GM12872 (cell line): ENCODE data around the gene INMT.
A peak's percentile ranks its signal among the peaks of the same experiment; 100 is the strongest.

Experiments used
- TF ChIP-seq, protein P1 (sequence below): IDR thresholded peaks from 3 replicates; pipeline ENCODE4 v1.5.1; 2011; ENCODE audit warnings: low read depth, mild to moderate bottlenecking, low read length, moderate library complexity; ENCODE audit not compliant: insufficient read depth

The INMT gene

DNA sequence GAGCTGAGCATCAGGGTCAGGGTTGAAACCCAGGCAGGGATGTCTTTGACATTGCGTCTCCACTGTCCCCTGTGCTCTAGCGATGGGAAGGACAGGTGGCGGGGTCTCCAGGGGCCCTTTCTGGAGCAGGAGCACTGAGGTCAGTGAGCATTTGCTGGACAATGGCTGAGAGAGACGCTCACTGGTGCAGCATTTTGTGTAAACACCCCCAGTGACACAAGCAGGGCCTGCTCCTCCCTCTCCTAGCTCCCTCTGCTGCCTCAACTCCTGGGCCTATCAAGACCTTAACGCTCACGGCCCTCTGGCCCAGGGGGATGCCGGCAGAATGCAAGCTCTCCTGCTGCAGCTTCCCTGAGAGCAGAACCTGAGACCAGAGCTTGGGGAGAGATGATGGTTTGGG, 17.4 kb upstream of the INMT start:
- TF ChIP-seq, protein P1, sequence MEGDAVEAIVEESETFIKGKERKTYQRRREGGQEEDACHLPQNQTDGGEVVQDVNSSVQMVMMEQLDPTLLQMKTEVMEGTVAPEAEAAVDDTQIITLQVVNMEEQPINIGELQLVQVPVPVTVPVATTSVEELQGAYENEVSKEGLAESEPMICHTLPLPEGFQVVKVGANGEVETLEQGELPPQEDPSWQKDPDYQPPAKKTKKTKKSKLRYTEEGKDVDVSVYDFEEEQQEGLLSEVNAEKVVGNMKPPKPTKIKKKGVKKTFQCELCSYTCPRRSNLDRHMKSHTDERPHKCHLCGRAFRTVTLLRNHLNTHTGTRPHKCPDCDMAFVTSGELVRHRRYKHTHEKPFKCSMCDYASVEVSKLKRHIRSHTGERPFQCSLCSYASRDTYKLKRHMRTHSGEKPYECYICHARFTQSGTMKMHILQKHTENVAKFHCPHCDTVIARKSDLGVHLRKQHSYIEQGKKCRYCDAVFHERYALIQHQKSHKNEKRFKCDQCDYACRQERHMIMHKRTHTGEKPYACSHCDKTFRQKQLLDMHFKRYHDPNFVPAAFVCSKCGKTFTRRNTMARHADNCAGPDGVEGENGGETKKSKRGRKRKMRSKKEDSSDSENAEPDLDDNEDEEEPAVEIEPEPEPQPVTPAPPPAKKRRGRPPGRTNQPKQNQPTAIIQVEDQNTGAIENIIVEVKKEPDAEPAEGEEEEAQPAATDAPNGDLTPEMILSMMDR, result no peak

DNA sequence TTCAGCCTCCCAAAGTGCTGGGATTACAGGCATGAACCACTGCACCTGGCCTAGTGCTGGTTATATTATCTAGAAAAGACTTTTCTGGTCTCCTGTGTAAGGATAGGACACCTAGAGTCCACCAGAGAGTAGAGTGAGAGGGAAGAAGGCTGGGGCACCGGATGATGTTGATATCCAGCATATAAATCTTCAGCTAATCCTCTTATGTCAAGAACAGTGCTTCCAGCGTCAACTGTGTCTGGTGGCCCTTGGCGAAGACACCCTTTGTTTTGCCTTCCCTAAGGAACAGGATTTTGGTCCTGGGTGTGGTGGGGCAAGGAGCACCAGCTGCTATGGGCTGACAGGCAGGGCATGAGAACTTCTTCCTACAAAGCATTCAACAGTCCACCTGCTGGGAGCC, 16.3 kb upstream of the INMT start:
- TF ChIP-seq, protein P1, result no peak

- TF ChIP-seq, protein P1, result no peak
These were observed 15.6 kb upstream of the INMT start for GRCh38 chr7:30736291-30736690.

DNA sequence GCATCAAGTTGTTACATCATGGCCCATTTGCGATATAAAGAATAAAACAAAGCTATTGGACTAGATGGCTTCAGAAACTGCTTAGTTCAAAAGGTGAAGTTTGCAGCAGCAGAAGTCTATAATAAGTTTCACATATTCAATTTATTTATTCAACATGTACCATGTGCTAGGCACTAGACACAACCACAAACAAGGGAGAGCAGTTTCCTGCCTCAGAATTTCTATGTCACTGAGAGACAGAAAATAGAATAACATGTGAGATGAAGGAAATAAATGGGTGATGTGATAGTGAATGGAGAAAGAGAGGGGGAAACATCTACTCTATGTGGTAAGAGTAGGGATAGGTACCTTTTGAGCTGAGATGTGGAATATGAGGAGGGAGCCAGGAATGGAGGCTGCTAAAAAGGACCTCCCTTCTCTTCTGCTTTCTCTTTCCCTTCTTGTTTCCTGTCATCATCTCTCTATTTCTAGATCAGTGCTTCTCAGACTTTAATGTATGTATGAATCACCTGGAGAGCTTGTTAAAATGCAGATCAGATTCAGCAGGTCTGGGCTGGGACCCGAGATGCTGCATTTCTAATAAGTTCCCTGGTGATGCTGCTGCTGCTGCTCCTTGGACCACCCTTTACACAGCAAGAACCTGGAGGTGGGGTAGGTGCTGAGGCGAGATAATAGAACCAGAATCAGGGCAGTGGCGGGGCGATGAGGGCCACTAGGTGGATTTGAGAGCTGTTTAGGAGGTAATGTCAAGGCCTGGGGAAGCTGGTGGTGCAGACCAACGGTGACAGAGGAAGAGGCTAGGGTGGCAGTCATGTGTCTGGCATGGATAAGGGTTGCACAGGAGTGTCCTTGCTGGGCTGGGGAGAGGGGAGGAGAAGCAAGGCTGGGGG, 13.7 kb upstream of the INMT start:
- TF ChIP-seq, protein P1, result no peak

DNA sequence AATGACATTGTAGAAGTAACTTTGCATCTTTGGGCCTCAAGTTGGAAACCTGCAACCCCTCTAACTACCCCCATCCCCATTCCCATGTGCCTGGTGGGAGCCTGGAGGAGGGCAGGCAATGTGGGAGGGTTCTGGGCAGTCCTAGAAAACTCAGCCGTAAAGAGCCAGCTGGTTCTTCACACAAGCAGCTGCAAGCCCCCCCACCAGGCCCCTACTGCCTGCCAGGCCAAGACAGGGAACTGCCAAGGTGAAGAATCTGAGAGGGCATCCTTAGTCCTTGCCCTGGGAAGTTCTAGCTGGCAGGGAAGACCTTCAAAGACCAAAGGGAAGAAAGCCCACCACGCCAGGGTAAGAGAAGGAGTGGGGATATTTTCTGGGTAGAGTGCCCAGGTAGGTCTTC, 12.2 kb upstream of the INMT start:
- TF ChIP-seq, protein P1, result no peak

GRCh38 chr7:30740417-30741181, 11.3 kb upstream of the INMT start:
- TF ChIP-seq, protein P1, result peak; percentile 99

DNA sequence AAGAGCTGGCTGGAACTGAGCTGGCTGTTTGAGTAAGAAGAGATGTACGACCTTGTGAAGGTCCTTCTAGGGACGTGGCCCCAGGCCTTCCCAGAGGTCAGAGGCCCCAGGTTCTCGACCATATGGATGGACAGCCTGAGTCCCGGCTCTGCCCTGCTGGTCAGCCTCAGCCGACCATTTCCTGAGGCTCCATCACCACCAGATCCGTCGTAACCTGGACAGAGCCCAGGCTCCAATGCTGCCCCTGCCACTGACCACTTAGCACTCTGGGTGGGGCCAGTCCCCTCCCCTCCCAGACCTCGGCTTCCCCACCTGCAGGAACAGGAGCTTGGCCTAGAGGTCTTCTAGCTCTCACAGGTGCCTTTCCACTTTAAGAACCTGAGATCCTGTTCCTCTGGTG, 10.6 kb upstream of the INMT start:
- TF ChIP-seq, protein P1, result no peak
